ENCODE data around the gene PCSK5.
A peak's percentile ranks its signal among the peaks of the same experiment; 100 is the strongest.
"Not testable (repeated sequence)": the region's sequence is repeated elsewhere in the genome, so short reads cannot be mapped to it uniquely, and the experiment has no call there.

Gene PCSK5

DNA sequence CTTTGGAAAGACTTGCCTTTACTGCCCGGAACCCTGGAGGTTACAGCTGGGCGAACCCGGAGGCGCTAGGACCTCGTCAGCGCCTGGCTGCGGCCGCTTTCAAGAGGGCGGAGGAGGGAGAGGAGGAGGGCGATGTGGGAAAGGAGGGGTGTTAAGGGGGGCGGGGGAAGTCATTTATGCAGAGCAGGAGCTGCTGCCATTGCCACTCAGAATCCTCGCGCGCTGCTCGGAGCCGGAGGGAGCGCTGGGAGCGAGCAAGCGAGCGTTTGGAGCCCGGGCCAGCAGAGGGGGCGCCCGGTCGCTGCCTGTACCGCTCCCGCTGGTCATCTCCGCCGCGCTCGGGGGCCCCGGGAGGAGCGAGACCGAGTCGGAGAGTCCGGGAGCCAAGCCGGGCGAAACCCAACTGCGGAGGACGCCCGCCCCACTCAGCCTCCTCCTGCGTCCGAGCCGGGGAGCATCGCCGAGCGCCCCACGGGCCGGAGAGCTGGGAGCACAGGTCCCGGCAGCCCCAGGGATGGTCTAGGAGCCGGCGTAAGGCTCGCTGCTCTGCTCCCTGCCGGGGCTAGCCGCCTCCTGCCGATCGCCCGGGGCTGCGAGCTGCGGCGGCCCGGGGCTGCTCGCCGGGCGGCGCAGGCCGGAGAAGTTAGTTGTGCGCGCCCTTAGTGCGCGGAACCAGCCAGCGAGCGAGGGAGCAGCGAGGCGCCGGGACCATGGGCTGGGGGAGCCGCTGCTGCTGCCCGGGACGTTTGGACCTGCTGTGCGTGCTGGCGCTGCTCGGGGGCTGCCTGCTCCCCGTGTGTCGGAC lies at the start of gene PCSK5:
Gene PCSK5 (plus strand): TSS at position 202 of the 805 bp plus-strand sequence. CDS start 509 bp downstream, at position 711.
- DNase-seq: peak; percentile 82

DNA sequence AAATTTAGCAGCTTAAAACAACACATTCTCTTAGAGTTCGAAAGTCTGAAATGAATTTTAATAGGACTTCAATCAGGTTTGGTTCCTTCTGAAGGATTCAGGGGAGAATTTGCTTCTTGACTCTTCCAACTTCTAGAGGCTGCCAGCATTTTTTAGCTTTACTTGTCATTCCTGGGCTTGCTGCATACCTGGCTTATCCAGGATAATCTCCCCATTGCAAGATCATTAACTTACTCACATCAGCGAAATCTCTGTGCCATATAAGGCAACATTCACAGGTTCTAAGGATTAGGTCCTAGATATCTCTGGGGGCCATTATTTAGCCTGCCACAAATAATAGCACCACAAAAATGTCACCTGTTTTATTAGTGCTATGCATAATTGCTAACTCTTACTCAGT lies 46.2 kb upstream of the PCSK5 start:
- DNase-seq: no peak

DNA sequence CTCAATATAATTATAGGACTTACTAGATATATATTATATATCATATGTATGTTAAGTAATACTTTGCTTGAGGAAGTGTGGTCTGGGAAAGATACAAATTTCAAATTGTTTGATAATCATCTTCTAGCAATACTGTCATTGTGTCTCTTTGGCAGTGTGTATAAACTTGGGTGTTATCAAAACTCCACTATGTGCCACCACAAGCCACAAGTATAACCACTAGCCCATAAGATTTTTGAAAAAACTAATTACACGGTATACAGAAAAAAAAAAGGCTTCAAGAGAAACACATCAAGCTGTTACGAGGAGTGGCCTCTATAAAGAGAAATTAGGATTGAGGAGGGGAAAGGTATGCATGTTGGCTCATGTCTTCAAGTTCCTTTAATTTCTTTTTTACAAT lies 44.7 kb upstream of the PCSK5 start:
- DNase-seq: no peak

DNA sequence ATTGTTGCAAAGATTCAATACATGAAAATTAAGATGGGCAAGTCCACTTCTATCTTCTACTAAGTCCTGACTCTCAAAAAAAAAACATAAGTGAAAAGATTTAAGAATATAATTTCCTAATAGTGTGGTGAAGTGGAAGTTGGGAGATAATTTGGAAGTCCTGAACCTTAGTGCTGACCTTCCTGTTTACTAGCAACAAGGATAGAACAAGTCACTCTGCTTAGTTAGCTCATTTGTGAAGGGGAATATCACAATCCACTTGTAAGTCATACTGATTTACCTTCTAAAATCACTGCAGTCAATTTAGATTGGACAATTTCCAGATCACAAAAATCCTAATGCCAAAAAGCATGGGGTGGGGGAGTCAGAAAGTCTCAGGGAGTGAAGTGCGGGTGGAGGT lies 43.4 kb upstream of the PCSK5 start:
- DNase-seq: no peak

DNA sequence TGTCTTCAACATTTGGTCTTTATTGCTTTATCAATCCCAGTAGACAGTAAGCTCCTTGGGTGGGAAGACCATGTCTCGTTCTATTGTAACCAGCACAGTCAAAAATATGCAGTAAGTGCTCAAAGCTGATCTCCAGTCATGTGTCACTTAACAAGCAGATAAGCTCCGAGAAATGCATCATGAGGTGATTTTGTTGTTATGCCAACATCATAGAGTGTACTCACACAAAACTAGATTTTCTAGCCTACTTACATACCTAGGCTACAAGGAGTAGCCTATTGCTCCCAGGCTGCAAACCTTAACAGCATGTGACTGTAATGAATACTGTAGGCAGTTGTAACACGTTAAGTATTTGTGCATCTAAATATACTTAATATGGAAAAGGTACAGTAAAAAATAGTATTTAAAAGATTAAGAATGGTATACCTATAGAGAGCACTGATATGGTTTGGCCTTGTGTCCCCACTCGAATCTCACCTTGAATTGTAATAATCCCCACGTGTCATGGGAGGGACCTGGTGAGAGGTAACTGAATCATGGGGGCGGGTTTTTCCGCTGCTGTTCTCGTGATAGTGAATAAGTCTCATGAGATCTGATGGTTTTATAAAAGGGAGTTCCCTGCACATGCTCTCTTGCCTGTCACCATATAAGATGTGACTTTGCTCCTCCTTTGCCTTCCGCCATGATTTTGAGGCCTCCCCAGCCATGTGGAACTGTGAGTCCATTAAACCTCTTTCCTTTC lies 39.8 kb upstream of the PCSK5 start:
- DNase-seq: no peak

DNA sequence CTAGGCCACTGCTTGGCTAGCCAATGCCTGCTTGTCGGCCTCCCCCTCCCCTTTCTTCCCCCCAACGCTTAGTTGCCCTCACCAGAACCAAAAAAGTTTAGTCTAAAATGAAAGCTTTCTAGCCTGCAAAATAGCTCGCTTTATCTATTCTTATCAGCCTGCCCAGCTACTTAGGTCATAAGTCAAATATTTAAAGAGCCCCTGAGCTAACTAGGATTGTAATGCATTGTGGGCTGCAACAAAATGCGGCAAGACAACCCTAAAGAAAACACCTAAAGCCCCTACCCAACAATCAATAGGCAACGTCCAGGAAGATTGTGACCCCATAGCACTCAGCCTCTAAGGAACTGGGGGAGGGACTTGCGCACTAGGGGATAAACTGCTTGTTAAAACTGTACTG lies 38.6 kb upstream of the PCSK5 start:
- DNase-seq: no peak

DNA sequence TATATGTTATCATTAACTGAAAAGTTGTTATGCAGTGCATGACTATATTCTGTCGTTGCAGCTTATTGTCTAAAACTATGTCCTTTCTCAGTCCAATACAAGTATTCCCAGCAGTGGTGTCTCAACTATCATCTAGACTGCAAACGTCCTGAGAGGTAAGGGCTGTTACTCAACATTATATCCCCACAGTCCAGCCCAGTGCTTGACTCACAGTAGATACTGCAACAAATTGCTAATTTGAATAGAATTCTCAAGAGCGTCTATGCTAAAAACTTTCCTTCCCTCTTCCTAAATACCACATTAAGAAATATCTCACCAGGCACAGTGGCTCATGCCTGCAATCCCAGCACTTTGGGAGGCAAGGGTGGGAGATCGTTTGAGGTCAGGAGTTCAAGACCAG lies 37.7 kb upstream of the PCSK5 start:
- no peak for DNase-seq

DNA sequence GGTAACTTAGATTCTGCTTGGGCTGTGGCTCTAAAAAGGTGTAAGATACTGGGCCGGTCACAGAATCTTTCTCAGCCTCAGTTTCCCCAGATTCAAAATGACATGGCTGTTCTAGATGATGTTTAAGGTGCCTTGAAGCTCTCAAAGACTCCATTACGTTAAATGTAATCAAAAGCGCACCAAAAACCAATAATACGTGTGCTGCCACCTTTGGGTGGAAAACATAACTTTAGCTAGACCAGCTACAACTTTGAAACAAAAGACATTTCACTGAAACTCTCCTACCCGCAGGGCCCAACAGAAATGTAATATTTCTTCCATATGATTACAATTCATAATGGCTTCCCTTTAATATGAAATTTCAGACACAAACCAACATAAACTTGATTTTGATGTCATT lies 35.0 kb upstream of the PCSK5 start:
- DNase-seq: no peak

DNA sequence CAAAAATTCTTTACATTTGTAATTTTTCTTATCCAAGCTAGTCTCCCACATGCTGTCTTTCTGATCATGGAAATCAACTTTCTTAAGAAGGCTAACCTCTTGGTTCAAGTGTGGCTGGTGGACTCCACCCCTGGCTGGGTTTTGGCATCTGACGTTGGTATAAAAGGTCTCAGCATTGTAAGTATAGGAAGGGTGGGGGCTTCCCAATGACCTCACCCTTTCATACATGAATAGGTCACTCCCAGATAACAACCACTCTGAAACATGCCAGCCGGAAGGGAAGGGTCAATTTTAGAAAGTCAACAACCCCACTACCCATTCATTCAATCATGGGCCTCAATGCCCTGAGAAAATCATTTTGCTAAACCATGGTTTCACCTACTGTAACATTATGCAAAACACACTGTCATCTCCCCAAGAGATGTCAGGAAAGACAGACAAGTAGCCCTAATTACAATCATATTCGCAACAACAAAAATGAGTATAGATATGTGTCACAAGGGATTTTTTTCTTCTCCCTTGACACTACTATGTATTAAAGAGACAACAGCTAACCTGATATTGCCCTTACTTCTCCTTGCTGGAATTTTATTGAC lies 31.9 kb upstream of the PCSK5 start:
- no peak for DNase-seq

DNA sequence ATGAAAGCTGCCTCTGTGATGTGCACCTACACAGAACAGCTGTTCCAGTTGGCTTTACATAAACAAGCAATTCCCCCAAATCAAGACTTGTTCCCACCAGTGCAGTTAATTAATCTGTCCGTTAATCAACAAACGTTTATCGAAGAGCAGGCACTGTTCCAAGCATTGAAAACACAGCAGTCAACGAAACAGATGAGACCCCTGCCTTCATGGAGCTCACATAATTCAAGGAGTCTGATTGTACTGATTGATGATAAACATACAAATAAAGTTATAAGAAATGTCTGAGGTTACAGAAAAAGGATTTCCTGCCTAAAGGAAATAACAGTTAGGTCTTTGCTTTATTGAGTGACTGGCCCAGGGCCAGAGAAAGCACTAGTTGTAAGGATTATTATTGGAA lies 26.2 kb upstream of the PCSK5 start:
- DNase-seq: no peak

DNA sequence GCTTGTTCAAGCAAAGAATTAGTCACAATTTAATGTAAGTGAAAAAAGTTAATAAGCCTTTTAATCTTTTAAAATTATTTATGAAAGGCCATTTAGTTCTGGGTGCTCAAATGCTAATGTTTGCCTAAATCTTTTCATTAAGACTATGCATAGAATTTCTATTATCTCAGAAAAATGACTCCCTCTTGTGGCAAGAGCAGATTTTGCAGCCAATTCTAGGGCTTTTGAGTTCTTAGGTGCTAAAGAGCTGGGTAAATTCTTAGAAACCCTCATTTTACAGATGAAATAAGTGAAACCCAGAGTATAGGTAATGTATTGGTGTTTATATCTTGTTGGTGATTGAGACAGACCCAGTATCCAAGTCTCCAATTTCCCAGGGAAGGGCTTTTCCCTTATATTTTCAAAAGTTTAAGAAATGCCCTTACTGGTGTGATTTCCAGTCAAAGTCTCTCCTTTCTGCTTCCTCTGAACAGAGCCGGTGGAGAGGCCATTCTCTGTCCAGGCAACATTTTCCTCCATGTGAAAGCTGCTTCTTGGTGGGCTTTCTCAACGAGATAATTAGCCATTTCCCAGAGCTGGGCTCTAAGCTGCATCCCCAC lies 24.1 kb upstream of the PCSK5 start:
- no peak for DNase-seq

DNA sequence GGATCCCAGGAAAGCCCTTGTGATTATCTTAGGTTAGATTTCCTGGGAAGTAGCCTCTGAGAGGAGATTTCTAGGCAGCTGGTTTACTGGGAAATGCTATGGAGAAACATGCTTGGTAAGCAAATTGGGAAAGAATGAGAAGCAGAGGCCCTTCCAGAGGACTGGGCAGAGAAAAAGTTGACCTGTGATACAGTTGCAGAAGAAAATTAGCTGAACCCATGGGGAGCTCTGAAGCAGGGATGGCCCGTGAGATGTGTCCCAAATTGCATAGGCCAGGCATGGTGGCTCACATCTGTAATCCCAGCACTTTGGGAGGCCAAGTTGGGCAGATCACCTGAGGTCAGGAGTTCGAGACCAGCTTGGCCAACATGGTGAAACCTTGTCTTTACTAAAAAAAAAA lies 21.9 kb upstream of the PCSK5 start:
- DNase-seq: not testable (repeated sequence)

DNA sequence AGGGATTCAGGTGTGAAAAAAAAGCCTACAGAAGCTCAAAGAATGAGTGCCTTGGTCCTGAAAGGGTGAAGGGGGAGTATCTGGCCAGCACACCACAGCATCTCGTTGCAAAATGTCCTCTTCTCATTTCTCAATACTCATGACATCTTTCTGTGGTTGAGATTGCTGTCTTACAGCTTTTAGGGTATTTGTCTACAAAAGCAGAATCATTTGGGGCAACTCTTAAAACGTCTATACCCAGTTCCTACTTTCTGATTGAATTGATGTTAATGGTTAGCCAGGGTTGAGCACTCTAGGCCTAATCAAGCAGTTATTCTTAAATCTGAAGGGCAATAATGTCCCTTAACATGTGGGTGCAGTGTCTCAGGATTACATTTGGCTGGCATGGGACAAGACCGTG lies 21.2 kb upstream of the PCSK5 start:
- no peak for DNase-seq

DNA sequence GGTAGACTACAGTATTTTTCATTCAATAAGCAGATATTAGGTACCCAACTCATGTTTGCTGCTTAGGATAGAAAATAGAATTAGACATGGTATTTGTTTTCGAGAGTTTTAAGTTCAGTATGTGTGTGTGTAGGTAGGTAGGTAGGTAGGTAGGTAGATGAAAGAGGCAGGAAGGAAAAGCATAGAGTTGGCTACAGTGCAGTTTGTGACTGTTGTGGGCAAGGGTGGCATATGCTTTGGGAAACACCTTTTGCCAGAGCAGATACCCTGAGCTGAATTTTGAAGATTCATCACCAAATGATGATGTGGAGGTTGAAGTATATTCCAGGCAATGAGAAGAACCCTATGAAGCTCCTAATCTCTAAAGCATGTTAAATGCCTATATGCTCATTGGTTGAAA lies 20.0 kb upstream of the PCSK5 start:
- DNase-seq: no peak

DNA sequence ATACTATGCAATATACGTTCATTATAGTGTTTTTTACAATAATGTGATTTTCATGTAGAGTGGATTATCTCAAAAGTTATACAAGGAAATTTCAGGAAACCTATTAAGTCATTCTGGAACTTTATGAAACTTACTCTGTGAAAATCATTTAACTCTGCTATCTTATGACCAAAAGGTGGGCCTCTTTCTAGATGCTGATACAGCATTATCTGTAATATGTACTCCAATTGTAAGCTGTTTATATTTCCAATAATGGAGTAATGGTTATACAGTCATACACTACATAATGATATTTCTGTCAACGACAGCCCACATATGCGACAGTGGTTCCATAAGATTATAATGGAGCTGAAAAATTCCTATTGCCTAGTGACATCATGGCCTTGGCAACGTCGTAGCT lies 18.8 kb upstream of the PCSK5 start:
- no peak for DNase-seq

DNA sequence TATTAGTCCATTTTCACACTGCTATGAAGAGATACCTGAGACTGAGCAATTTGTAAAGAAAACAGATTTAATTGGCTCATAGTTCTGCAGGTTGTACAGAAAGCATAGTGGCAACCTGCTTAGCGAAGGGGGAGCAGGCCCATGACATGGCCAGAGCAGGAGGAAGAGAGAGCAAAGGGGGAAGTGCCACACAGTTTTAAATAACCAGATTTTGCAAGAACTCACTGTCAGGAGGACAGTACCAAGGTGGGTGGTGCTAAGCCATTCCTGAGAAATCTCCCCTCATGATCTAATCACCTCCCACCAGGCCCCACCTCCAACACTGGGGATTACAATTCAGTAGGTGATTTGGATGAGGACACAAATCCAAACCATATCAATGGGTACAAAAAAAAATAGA lies 16.8 kb upstream of the PCSK5 start:
- DNase-seq: peak; percentile 3

DNA sequence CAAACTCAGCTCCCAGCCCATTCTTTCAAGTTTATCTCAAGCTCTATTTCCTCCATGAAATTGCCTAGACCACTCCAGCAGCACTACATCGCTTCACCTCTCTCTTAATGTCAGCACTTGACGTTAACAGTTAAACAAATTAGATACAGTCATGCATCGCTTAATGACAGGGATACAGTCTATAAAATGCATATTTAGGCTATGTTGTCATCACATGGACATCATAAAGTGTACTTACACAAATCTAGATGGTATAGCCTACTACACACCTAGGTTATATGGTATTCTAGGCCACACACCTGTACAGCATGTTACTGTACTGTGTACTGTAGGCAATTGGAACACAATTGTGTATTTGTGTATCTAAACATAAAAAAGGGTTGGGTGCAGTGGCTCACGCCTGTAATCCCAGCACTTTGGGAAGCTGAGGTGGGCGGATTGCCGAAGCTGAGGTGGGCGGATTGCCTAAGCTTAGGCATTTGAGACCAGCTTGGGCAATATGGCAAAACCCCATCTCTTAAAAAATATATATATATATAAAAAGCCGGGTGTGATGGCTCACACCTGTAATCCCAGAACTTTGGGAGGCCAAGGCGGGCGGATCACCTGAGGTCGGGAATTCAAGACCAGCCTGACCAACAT lies 13.4 kb upstream of the PCSK5 start:
- DNase-seq: no peak

DNA sequence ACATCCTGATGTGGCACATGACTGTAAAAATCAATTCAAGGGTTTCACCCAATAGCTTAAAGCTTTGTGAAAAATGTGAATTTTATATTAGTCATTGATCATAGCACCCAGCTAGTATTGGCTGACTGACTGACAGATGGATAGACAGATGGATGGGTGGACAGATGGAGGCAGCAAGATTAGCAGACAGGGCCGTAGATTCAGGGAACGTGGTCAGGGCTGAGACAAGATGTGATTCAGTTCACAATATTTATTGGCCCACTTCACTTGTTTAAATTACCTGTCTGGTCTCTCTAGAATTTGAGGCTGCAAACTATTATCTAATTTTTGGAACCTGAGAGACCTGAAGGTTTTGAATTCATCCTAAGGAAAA lies 12.0 kb upstream of the PCSK5 start:
- no peak for DNase-seq

DNA sequence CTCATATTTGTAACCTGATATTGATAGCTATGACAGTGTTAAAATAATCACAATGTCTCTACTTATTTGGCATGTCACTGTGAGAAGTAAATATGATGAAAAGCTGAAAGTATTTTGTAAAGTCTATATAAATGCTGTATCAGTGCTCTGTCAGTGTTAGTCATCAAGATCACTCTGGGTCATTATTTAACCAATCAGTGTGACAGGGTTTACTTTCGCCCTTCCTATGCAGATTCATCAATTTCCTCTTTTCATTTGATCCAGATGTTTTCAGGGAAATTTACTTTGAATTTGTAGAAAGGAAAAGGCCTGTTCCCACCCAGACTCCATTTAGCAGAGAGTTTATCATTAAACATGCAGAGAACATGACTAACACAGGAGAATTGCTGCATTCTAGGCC lies 9.9 kb upstream of the PCSK5 start:
- no peak for DNase-seq

DNA sequence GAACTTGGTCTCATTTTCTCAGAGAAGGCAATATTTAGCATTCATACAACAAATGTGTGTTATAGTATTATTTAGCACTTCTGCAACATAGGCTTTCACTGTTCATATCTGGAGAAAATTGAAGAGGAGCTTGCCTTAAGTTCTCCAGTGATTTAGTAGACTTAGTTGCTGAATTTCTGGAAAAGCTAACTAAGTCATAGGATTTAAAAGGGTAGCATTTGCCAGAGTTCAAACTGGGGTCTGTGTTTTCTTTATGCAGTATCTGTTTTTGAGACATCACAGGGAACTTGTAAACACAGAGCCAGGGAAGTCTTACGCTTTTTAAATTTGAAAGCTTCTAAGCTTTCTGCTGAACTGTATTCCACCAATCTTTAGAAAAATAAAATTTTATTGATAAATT lies 8.7 kb upstream of the PCSK5 start:
- DNase-seq: no peak

DNA sequence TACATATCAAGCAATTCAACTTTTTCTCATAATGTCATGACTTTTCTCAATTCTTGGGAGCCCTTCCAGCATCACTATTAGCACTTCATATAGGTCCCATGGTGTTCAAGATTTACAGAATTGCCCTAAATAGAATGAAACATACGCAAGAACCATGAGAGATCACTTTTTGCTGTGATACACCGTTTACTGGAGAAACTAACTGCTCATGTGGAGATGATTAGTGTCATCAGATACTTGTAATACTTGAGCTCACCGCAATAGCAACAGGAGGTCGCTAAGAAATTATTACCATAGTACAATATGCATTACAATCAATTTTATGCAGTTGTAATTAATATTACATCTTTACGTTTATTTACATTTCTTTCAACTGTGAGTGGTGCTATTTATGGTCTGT lies 4.8 kb upstream of the PCSK5 start:
- no peak for DNase-seq

DNA sequence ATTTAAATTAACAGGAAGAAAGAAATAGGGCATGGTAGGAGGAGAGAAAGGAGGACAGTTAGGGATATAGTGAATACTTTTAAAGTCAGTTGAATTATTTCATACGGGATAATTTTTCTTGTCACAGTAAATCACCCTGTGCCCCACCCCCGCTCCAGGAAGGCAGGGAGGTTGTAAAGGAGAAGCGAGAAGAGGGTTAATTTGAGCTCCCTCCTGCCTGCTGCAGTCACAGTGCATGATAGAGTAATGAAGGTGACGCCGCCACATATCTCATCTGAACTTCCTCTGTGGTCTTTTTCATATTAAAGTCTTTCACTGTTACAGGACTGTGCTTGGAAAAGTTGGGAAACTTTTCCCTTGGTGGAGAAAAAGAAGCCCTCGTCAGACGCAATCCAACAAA lies 896 bp upstream of the PCSK5 start:
- no peak for DNase-seq

DNA sequence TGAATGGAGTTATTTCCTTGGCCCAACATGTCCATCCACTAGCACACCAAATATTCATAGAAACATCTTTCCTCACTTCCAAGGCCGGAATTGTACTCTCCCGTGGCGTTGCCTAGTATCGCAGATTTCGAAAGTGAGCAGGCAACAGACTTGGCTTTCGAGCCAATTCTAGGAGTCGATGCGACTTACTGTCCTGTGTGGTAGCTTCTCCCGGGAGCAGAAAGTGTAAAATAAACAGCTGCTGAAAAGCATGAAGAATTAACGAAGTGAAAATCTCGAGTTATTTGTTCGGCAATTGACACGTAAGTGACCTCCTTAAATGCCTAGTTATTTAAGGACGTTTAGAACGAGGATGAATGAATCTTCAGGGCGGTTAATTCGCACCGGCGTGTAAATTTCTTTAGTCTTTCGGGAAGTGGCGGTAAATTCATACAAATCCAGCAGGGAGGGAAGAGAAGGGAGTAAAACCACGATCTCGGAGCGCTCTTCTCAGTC lies 449 bp upstream of the PCSK5 start:
- DNase-seq: no peak

Measured in CD4-positive, alpha-beta T cell treated with Interferon gamma for 1 hour (primary cell).